SK-N-MC (cell line): Measurements from ENCODE around the gene SH3RF3.

Experiments
- DNase-seq: peaks from one replicate; pipeline ENCODE4 v3.0.0-alpha.2; 2011; ENCODE audit warnings: low read depth, low spot score
- H3K27ac ChIP-seq: fragments of 200-600 bp; sonication (generic); 2 replicates; pipeline ENCODE4 v1.5.1; 2016; ENCODE audit warnings: mixed run types
- H3K36me3 ChIP-seq: fragments of 200-600 bp; sonication (generic); 2 replicates; pipeline ENCODE4 v1.6.1; 2017; ENCODE audit warnings: antibody characterized with exemption, low read length, mixed read lengths; ENCODE audit not compliant: insufficient read depth
- H3K4me3 ChIP-seq: fragments of 200-600 bp; sonication (generic); 2 replicates; pipeline ENCODE4 v1.5.1; 2016
- H3K9ac ChIP-seq: fragments of 200-600 bp; sonication (generic); 2 replicates; pipeline ENCODE4 v1.8.0; 2017; ENCODE audit warnings: mixed run types, mixed read lengths; ENCODE audit not compliant: insufficient read length
- H3K9me3 ChIP-seq: fragments of 200-600 bp; sonication (generic); 2 replicates; pipeline ENCODE4 v1.6.1; 2017; ENCODE audit warnings: low read depth, mild to moderate bottlenecking, antibody characterized with exemption, low read length, moderate library complexity, mixed read lengths
- EZH2 ChIP-seq: fragments of 200-600 bp; sonication (generic); IDR thresholded peaks from one replicate; pipeline ENCODE4 v1.6.1; 2017; ENCODE audit warnings: antibody characterized with exemption
- FOXP2 ChIP-seq: optimal IDR thresholded peaks from 2 replicates; pipeline ENCODE3; 2011; ENCODE audit warnings: mild to moderate bottlenecking, moderate library complexity; ENCODE audit not compliant: insufficient read depth; ENCODE audit errors: extremely low read length, control extremely low read depth
- POLR2AphosphoS5 ChIP-seq: IDR thresholded peaks from 2 replicates; pipeline ENCODE4 v1.6.1; 2012; ENCODE audit warnings: mild to moderate bottlenecking, low read depth, low read length, borderline replicate concordance

Gene SH3RF3

DNA sequence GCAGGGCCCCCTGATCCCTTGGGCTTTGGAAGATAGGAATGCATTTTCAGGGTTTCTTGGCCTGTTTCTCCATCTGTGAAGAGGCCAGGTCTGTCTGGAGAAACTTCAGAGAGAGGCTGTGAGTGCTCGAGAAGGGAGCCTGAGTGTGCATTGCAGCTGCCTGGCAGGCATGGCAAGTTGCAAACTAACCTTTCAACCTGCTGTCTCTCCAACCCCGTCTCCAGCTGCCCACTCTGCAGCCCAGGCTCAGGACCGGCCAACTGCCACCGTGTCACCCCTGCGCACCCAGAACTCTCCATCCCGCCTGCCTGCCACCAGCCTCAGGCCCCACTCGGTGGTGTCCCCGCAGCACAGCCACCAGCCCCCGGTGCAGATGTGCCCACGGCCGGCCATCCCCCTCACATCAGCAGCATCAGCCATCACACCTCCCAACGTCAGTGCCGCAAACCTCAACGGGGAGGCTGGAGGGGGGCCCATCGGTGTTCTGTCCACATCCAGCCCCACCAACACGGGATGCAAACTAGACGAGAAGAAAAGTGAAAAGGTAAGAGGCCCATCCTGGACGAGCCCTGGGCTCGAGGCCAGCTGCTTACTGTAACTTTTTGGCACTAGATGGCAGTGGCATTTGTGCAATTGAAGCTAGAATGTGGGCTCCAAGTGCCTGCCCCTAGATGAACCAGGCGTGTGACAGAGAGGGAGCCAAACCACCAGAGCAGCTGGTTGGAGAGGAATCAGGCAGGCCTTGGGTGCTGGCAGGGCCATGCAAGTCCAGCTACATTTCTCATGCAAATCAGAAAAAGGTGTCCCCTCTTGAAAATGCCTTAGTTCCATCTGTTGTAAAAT lies 320.2 kb downstream of the SH3RF3 start:
- Histone ChIP-seq H3K4me3 (no peak overlapping the region), H3K36me3 (no peaks in the 10 kb centered on the region), H3K9me3 (no peaks in the 10 kb centered on the region), H3K27ac (no peak overlapping the region), H3K9ac (no peak overlapping the region)
- no peak for TF ChIP-seq EZH2
- no peak for TF ChIP-seq POLR2AphosphoS5
- TF ChIP-seq FOXP2, result no peak
- DNase-seq, result no peak

DNA sequence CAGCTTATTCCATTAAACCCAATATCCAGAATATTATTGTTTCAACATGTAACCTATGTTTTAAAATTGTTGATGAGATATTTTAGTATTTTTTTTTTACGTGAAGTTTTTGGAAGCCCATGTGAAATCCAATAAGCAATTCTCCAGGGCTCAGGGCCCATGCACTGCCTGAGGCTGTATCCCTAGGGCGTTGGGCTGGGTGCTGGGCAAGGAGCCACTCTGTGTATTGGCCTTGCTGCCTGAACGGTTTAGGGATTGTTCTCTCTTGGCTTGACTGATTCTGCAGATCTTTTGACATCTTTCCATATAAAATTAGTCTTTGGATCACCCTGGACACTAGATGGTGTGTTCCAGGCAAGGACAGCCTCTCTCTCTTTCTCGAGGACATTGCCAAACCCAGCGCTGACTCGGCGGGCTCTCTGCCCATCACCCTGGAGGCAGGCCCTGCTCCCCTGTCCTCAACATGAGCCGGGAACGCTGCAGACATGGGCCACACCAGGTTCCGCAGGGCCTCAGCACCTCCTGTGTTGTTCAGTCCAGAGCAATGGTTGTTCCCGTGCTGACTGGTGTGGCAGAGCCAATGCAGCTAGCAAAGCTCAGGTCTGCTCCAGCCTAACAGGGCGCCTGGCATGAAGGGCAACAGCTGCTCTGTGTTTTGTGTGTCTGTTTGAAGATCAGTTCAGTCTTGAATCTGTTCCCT lies 321.7 kb downstream of the SH3RF3 start:
- H3K27ac ChIP-seq, result no peak overlapping the region
- DNase-seq, result no peak
- H3K9ac ChIP-seq, result no peak overlapping the region
- no peaks in the 10 kb centered on the region for H3K36me3 ChIP-seq
- TF ChIP-seq EZH2, result no peak
- TF ChIP-seq FOXP2, result no peak
- TF ChIP-seq POLR2AphosphoS5, result no peak
- no peak overlapping the region for H3K4me3 ChIP-seq
- H3K9me3 ChIP-seq, result no peaks in the 10 kb centered on the region

DNA sequence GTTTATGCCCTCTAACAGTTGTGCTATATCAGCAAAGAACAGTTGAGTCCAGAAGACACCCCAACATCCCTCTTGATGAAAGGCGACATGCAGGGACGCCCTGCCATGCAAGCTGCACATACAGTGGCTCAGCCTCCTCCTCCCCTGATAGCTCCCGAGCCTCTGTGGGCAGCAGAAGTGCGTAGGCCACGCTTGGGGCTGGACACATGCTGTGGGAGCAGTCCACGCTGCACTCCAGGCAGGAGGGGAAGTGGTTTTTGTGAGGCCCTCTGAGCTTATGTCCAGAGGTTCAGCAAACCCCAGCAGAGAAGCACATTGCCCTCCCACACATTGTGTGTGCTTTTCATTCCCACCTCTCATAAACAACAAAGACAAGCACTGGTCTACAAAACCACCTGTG lies 322.7 kb downstream of the SH3RF3 start:
- Histone ChIP-seq H3K27ac (no peak overlapping the region), H3K36me3 (no peaks in the 10 kb centered on the region), H3K9ac (no peak overlapping the region), H3K4me3 (no peak overlapping the region), H3K9me3 (no peaks in the 10 kb centered on the region)
- no peak for DNase-seq
- TF ChIP-seq FOXP2, result no peak
- TF ChIP-seq EZH2, result no peak
- no peak for TF ChIP-seq POLR2AphosphoS5

DNA sequence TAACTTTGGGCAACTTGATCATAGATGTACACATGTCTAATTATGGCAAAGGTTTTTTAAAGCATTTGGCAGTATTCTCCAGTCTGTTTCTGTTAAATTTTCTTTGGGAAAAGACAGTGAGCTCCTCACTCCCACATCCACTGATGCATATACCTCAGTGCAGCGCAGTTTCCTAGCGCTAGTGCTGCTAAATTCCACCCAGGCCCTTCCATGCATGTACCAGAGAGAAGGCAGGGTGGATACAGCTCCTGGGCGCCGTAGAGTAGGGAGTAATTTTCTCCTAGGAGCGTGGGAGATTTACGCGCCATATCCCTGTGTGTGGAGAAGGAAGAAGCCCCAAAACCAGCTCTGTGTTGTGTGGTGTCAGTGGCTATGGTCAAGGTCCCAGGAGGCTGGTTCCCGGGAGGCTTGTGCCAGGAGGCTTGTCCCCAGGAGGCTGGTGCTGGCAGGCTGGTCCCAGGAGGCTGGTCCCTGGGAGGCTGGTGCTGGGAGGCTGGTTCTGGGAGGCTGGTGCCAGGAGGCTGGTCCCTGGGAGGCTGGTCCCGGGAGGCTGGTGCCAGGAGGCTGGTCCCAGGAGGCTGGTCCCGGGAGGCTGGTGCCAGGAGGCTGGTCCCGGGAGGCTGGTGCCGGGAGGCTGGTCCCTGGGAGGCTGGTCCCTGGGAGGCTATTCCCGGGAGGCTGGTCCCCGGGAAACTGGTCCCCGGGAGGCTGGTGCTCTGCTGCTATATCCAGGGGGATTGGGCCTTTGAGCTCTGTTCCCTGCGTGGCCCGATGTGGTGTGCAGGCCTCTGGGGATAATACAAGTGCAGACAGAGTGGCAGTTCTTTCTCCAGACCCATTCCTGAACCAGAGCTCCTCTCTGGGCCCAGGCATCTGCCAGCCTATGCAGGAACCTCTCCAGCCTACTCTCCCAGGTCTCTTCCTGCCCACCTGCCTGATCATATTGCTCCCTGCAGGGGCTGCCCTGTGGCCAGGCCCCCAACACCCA lies 323.6 kb downstream of the SH3RF3 start:
- Histone ChIP-seq H3K9me3 (no peaks in the 10 kb centered on the region), H3K4me3 (no peak overlapping the region), H3K36me3 (no peaks in the 10 kb centered on the region), H3K9ac (no peak overlapping the region), H3K27ac (no peak overlapping the region)
- no peak for TF ChIP-seq FOXP2
- no peak for DNase-seq

DNA sequence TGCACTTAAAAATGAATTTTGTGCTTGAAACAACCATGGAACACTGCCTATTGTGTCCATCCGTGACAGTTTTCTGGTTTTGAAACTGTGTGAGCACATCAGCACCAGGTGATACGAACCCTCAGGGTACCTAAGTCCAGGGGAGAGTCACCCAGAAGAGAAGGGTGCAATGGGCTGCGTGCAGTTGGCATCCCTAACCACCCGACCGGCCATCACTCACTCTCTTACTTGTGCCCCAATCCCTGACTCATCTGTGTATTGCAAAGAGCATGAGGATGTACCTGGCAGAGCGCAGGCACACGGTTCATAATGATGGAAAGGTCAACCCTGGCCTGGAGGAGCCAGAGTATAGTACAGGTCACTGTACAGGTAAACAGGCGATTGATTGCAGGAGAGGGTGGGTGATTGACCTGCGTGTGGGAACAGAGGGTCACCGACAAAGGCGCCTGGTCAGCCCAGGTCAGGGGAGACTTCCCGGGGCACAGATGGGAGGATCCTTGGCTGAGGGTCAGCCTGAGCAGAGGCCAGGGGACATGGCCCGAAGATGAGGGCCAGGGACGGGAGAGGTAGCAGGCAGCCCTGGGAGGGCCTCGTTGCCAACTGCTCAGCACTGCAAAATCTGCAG lies 324.5 kb downstream of the SH3RF3 start:
- Histone ChIP-seq H3K36me3 (no peaks in the 10 kb centered on the region), H3K4me3 (no peak overlapping the region), H3K27ac (no peak overlapping the region), H3K9ac (no peak overlapping the region), H3K9me3 (no peaks in the 10 kb centered on the region)
- no peak for DNase-seq
- TF ChIP-seq POLR2AphosphoS5 (no peak), EZH2 (no peak), FOXP2 (no peak)

DNA sequence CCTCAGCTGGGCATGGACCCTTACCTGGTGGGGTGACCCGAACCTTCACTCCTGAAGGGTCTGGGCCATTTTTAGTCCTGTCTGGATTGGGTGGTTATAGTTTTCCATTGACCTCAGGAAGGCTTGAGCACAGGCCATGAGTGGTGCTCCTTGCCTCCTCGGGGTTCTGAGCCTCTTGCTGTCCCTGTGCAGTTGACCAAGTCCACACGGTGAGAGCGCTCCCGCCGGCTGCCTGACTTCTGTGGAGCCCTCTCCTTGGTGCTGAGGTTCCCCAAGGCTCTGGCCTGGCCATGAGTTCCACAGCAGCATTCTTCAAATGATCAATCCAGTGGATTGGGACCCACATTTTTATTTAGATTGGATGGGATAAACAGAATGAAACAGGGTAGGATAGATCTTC lies 325.3 kb downstream of the SH3RF3 start:
- Histone ChIP-seq H3K9me3 (no peaks in the 10 kb centered on the region), H3K36me3 (no peaks in the 10 kb centered on the region), H3K9ac (no peak overlapping the region), H3K4me3 (no peak overlapping the region), H3K27ac (no peak overlapping the region)
- DNase-seq, result no peak
- TF ChIP-seq EZH2 (no peak), POLR2AphosphoS5 (no peak), FOXP2 (no peak)

DNA sequence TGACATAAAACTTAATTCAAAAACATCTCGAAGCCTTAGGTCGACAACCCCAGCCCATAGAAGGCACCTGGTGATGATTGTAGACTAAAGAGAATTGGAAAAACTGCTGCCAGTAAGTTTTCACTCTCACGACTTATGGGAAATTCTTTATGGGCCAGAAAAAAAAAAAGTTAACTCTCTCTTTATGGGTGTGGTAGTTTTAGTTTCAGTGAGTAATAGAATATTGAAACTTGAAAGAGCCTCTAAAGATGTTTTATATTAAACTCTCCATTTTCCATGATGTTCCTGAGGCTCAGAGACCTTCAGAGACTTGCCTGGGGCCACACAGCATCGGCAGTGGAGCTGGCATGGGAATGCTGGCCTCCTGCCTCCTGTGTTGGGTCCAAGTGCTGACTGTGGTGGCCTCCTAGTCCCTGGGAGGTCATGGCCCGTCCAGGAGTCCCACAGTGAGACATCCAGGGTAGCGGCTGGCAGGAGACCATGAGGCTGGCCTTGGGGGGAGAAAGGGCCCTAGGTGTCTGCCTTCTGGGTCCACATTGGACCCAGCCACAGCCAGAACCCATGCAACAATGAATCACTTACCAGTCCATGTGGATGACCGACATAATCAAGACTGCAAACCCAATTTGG lies 325.9 kb downstream of the SH3RF3 start:
- DNase-seq, result no peak
- no peak overlapping the region for H3K4me3 ChIP-seq
- no peak for TF ChIP-seq EZH2
- no peak for TF ChIP-seq FOXP2
- TF ChIP-seq POLR2AphosphoS5, result no peak
- H3K9ac ChIP-seq, result no peak overlapping the region
- no peaks in the 10 kb centered on the region for H3K36me3 ChIP-seq
- H3K9me3 ChIP-seq, result no peaks in the 10 kb centered on the region
- H3K27ac ChIP-seq, result no peak overlapping the region
